Keratinocyte (primary cell): Measurements from ENCODE around the gene TARS2. TPM values are rescaled to one million over a fixed set of nuclear protein-coding genes. Genes with fewer than 3 reads are reported as not detected.

ENCODE experiments used
- DNase-seq: peaks from one replicate; pipeline ENCODE4 v3.0.0-alpha.2; 2011; ENCODE audit warnings: low read depth, missing footprints, low spot score
- FAIRE-seq: peaks from 2 replicates; lab custom pipeline; 2011; peaks lifted over from hg19 to GRCh38; lab: Jason Lieb, UNC
- H2AFZ ChIP-seq: 2 replicates; pipeline ENCODE4 v1.6.0; 2012; ENCODE audit warnings: low read length, control low read depth, inconsistent platforms; ENCODE audit not compliant: control insufficient read depth
- H3K27ac ChIP-seq: 2 replicates; pipeline ENCODE4 v1.5.1; 2011; ENCODE audit warnings: low read length; ENCODE audit not compliant: control insufficient read depth, insufficient read depth
- H3K27me3 ChIP-seq: 3 replicates; pipeline ENCODE4 v1.6.0; 2011; ENCODE audit warnings: low read length; ENCODE audit not compliant: control insufficient read depth, insufficient read depth; ENCODE audit errors: extremely low read depth
- H3K36me3 ChIP-seq, 2 experiments: 2 replicates in 1 of 2; 3 replicates in 1 of 2; pipeline ENCODE4 v1.5.1; 2011; ENCODE audit warnings: low read length in 2 of 2, mild to moderate bottlenecking in 1 of 2; ENCODE audit not compliant: control insufficient read depth in 2 of 2, insufficient read depth in 2 of 2; ENCODE audit errors: extremely low read depth in 1 of 2
- H3K4me1 ChIP-seq: 3 replicates; pipeline ENCODE4 v1.5.1; 2011; ENCODE audit warnings: low read length; ENCODE audit not compliant: control insufficient read depth, insufficient read depth; ENCODE audit errors: extremely low read depth
- H3K4me2 ChIP-seq: 3 replicates; pipeline ENCODE4 v1.6.0; 2011; ENCODE audit warnings: low read depth, low read length; ENCODE audit not compliant: control insufficient read depth, insufficient read depth; ENCODE audit errors: extremely low read depth
- H3K4me3 ChIP-seq, 3 experiments: fragments of 200-600 bp in 1 of 3; sonication (generic) in 1 of 3; 2 replicates in 2 of 3; 3 replicates in 1 of 3; pipeline ENCODE4 v1.5.1; 2011 to 2016; ENCODE audit warnings: low read length in 3 of 3, mild to moderate bottlenecking in 3 of 3, control low read depth in 2 of 3, inconsistent platforms in 1 of 3, low read depth in 1 of 3, mixed read lengths in 1 of 3, mixed run types in 1 of 3, moderate library complexity in 1 of 3; ENCODE audit not compliant: control insufficient read depth in 2 of 3, insufficient read depth in 2 of 3; ENCODE audit errors: extremely low read depth in 1 of 3
- H3K79me2 ChIP-seq: 2 replicates; pipeline ENCODE4 v1.6.0; 2012; ENCODE audit warnings: low read length; ENCODE audit not compliant: control insufficient read depth, insufficient read depth
- H3K9ac ChIP-seq: 3 replicates; pipeline ENCODE4 v1.6.0; 2011; ENCODE audit warnings: low read length; ENCODE audit not compliant: control insufficient read depth, insufficient read depth; ENCODE audit errors: extremely low read depth
- H3K9me1 ChIP-seq: 3 replicates; pipeline ENCODE4 v1.6.0; 2011; ENCODE audit warnings: low read length; ENCODE audit not compliant: control insufficient read depth, insufficient read depth; ENCODE audit errors: extremely low read depth
- H3K9me3 ChIP-seq: 2 replicates; pipeline ENCODE4 v1.5.1; 2012; ENCODE audit warnings: low read depth, low read length; ENCODE audit not compliant: control insufficient read depth
- H4K20me1 ChIP-seq: 3 replicates; pipeline ENCODE4 v1.6.0; 2011; ENCODE audit warnings: low read length; ENCODE audit not compliant: control insufficient read depth, insufficient read depth; ENCODE audit errors: extremely low read depth
- CTCF ChIP-seq, 3 experiments: IDR thresholded peaks in 1 of 3; conservative IDR thresholded peaks in 1 of 3; optimal IDR thresholded peaks in 1 of 3; 2 replicates in 2 of 3; 3 replicates in 1 of 3; pipeline versions ENCODE3 to v1.5.1; 2011; ENCODE audit warnings: low read length in 3 of 3, mild to moderate bottlenecking in 3 of 3, moderate library complexity in 2 of 3, control low read depth in 1 of 3, inconsistent platforms in 1 of 3; ENCODE audit not compliant: insufficient read depth in 2 of 3; ENCODE audit errors: extremely low read depth in 1 of 3
- EZH2 ChIP-seq: IDR thresholded peaks from one replicate; pipeline ENCODE4 v1.6.1; 2012; ENCODE audit warnings: inconsistent platforms, mild to moderate bottlenecking, low read length, moderate library complexity
- dilution Hi-C: fragments of 300-500 bp; cut with MboI; formaldehyde crosslinking; loops from one replicate; pipeline ENCODE4 v1.7.0; 2020; ENCODE audit warnings: low sequenced_read_pairs; ENCODE audit not compliant: extremely low pct_ligation_motif_present
- polyA plus RNA-seq, 5 experiments: library from polyadenylated mRNA; depleted of rRNA in 3 of 5; stranded (reverse) in 3 of 5; stranded (forward) in 1 of 5; unstranded in 1 of 5; fragments of >200 nt; gene quantifications; 1 replicate in 1 of 5; 2 replicates in 3 of 5; 3 replicates in 1 of 5; pipeline versions ENCODE4 v1.2.1 to v1.2.3, GENCODE V29; 2011 to 2012; ENCODE audit warnings: missing spikeins in 2 of 5, low read depth in 1 of 5, low replicate concordance in 1 of 5

The TARS2 gene
- polyA plus RNA-seq, 1 donor (not counting 4 experiments of a cell fraction or from before 2014, with no cell fraction given) = 28.4 TPM

DNA sequence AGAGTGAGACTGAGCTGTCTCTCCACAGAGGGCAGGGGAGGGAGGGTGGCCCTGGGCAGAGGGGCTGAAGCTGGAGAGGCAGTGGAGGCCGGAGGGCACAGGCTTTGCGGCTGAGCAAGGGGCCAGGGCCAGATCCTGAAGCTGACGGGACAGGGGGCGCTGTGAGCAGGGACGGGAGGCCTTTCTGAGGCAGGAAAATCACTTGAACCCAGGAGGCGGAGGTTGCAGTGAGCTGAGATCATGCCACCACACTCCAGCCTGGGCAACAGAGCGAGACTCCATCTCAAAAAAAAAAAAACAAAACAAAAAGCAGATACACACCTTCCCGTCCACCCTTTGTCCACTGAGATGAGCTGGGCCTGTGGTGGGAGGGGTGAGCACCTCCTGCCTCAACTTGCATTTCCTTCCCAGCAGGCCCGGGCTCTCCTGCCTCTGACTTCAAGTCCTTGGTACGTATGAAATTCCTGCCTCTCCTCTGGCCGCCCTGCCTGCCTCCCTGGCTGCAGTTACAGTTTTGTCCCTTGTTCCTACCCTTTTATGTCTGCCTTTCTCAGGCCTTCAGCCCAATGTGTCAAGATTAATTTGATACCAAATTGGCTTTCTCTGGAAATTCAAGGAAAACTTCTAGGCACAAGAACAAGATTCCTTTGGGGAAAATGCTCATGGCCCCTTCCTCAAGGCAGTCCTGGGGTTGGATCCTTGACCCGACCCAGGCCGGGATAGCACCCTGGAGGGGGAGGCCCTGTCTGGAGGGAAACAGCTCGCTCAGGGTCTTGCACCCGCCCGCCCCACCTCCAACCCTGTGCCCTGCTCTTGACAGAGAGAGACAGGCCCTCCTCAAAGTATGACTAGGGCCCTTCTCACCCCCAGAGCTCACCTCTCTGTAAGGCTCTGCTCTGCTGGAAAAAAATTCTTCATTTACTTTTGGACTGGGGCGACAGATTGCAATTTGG, 50.8 kb downstream of the TARS2 start:
- no peaks in the 10 kb centered on the region for H3K79me2 ChIP-seq
- H3K9me1 ChIP-seq = no peaks in the 10 kb centered on the region
- H3K9me3 ChIP-seq = no peaks in the 10 kb centered on the region
- dilution Hi-C loops = no loop called here
- H3K36me3 ChIP-seq = no peaks in the 10 kb centered on the region
- peak overlapping the region; percentile 72 for H2AFZ ChIP-seq
- H3K4me3 ChIP-seq = peak overlapping the region in 1 of 3 experiments; percentile 27
- H3K27ac ChIP-seq = peak overlapping the region; percentile 78
- DNase-seq (no peak), FAIRE-seq (peak; percentile 26)
- peak overlapping the region; percentile 79 for H3K4me2 ChIP-seq
- H4K20me1 ChIP-seq = no peaks in the 10 kb centered on the region
- H3K4me1 ChIP-seq = peaks cover 37% of the 10 kb centered on the region
- peak overlapping the region; percentile 67 for H3K9ac ChIP-seq
- TF ChIP-seq EZH2 = no peak
- TF ChIP-seq CTCF (optimal IDR thresholded peaks at IDR 0.05 in 1 of 3, IDR thresholded peaks at IDR 0.05 in 1 of 3, conservative IDR thresholded peaks at IDR 0.05 in 1 of 3; ENCODE audit: extremely low read depth in 1 of 3, insufficient read depth in 2 of 3, low read length in 3 of 3) = peak in 2 of 3 experiments; percentile 18 to 46
- H3K27me3 ChIP-seq = no peaks in the 10 kb centered on the region

- no peak for DNase-seq
- Histone ChIP-seq H3K4me2 (no peak overlapping the region), H2AFZ (no peak overlapping the region), H3K4me1 (peaks cover 8% of the 10 kb centered on the region), H3K27me3 (no peaks in the 10 kb centered on the region), H3K4me3 (no peak overlapping the region), H3K9me3 (no peaks in the 10 kb centered on the region), H3K9ac (no peak overlapping the region), H3K36me3 (no peaks in the 10 kb centered on the region), H3K9me1 (no peaks in the 10 kb centered on the region), H3K79me2 (no peaks in the 10 kb centered on the region), H3K27ac (no peak overlapping the region), H4K20me1 (no peaks in the 10 kb centered on the region)
- dilution Hi-C loops = no loop called here
- FAIRE-seq = no peak
- TF ChIP-seq EZH2 (no peak), CTCF (optimal IDR thresholded peaks at IDR 0.05 in 1 of 3, IDR thresholded peaks at IDR 0.05 in 1 of 3, conservative IDR thresholded peaks at IDR 0.05 in 1 of 3; ENCODE audit: extremely low read depth in 1 of 3, insufficient read depth in 2 of 3, low read length in 3 of 3) (no peak)
These were observed 56.4 kb downstream of the TARS2 start for GRCh38 chr1:150543500-150544143.
